GM21619 (cell line): Measurements from ENCODE around the gene C1QTNF5.

Source experiments
- ATAC-seq: cut with Tn5 transposase; IDR thresholded peaks from one replicate; pipeline ENCODE4 v1.9.1; 2021; ENCODE audit not compliant: unreplicated experiment

The C1QTNF5 gene

GRCh38 chr11:119373059-119373920, 32.6 kb upstream of the C1QTNF5 start:
- ATAC-seq, result no peak

- no peak for ATAC-seq
These were observed 31.8 kb upstream of the C1QTNF5 start for GRCh38 chr11:119372260-119373058.

GRCh38 chr11:119371778-119372182, 31.1 kb upstream of the C1QTNF5 start:
- no peak for ATAC-seq

- ATAC-seq, result no peak
These were observed 30.5 kb upstream of the C1QTNF5 start for GRCh38 chr11:119371067-119371601.

- ATAC-seq, result no peak
These were observed 29.9 kb upstream of the C1QTNF5 start for GRCh38 chr11:119370486-119371046.

GRCh38 chr11:119369132-119369925, 28.6 kb upstream of the C1QTNF5 start:
- ATAC-seq, result no peak

GRCh38 chr11:119368121-119369034, 27.7 kb upstream of the C1QTNF5 start:
- ATAC-seq, result no peak

GRCh38 chr11:119367661-119368120, 27.0 kb upstream of the C1QTNF5 start:
- ATAC-seq, result no peak

- ATAC-seq, result no peak
These were observed 26.3 kb upstream of the C1QTNF5 start for GRCh38 chr11:119366690-119367620.

GRCh38 chr11:119365071-119365591, 24.4 kb upstream of the C1QTNF5 start:
- ATAC-seq, result no peak

- ATAC-seq, result no peak
These were observed 23.3 kb upstream of the C1QTNF5 start for GRCh38 chr11:119363851-119364590.

GRCh38 chr11:119363081-119363850, 22.6 kb upstream of the C1QTNF5 start:
- no peak for ATAC-seq

GRCh38 chr11:119362741-119363080, 22.0 kb upstream of the C1QTNF5 start:
- ATAC-seq, result no peak

GRCh38 chr11:119361941-119362725, 21.4 kb upstream of the C1QTNF5 start:
- ATAC-seq, result no peak

GRCh38 chr11:119361056-119361787, 20.5 kb upstream of the C1QTNF5 start:
- no peak for ATAC-seq
